RCC 7860 (cell line): ENCODE measurements around the gene ARHGEF5.
"Not testable (repeated sequence)": the region's sequence is repeated elsewhere in the genome, so short reads cannot be mapped to it uniquely, and the experiment has no call there.

ENCODE experiments used
- DNase-seq: peaks from one replicate; pipeline ENCODE4 v3.0.0-alpha.2; 2015; ENCODE audit warnings: low spot score
- FAIRE-seq: peaks from 2 replicates; lab custom pipeline; 2012; peaks lifted over from hg19 to GRCh38; lab: Jason Lieb, UNC

The ARHGEF5 gene

GRCh38 chr7:144355176-144355822 lies at the start of gene ARHGEF5:
TSS of gene ARHGEF5 (plus strand) at chr7:144355402. CDS start at chr7:144362670, 7,268 bp downstream.
- DNase-seq, FAIRE-seq: not testable (repeated sequence)

GRCh38 chr7:144309702-144310101 lies 45.5 kb upstream of the ARHGEF5 start:
- FAIRE-seq, DNase-seq: not testable (repeated sequence)

- not testable (repeated sequence) for DNase-seq, FAIRE-seq
Measured at GRCh38 chr7:144311218-144311617, 44.0 kb upstream of the ARHGEF5 start.

GRCh38 chr7:144311872-144312469 lies 43.2 kb upstream of the ARHGEF5 start, which contains the start of gene OR2A1:
TSS of gene OR2A1 (plus strand) at chr7:144312419. CDS start at chr7:144318125, 5,706 bp downstream.
- not testable (repeated sequence) for FAIRE-seq, DNase-seq

- DNase-seq, result not testable (repeated sequence)
- peak; percentile 21 for FAIRE-seq
Measured at GRCh38 chr7:144317537-144317936, 37.7 kb upstream of the ARHGEF5 start.

GRCh38 chr7:144319547-144319946 lies 35.7 kb upstream of the ARHGEF5 start:
- not testable (repeated sequence) for DNase-seq, FAIRE-seq

- not testable (repeated sequence) for DNase-seq
- FAIRE-seq, result peak; percentile 29
Measured at GRCh38 chr7:144321677-144322206, 33.5 kb upstream of the ARHGEF5 start.

- not testable (repeated sequence) for FAIRE-seq, DNase-seq
Measured at GRCh38 chr7:144323359-144323758, 31.8 kb upstream of the ARHGEF5 start.

GRCh38 chr7:144325868-144326267 lies 29.3 kb upstream of the ARHGEF5 start:
- not testable (repeated sequence) for FAIRE-seq, DNase-seq

- peak; percentile 4 for FAIRE-seq
- not testable (repeated sequence) for DNase-seq
Measured at GRCh38 chr7:144330044-144330443, 25.2 kb upstream of the ARHGEF5 start.

- FAIRE-seq, result peak; percentile 86
- DNase-seq, result not testable (repeated sequence)
Measured at GRCh38 chr7:144331221-144331995, 23.8 kb upstream of the ARHGEF5 start.

GRCh38 chr7:144331996-144332288 lies 23.3 kb upstream of the ARHGEF5 start:
- not testable (repeated sequence) for FAIRE-seq, DNase-seq

GRCh38 chr7:144348625-144349024 lies 6.6 kb upstream of the ARHGEF5 start:
- DNase-seq, FAIRE-seq: not testable (repeated sequence)

- not testable (repeated sequence) for FAIRE-seq, DNase-seq
Measured at GRCh38 chr7:144351667-144352066, 3.5 kb upstream of the ARHGEF5 start.

GRCh38 chr7:144356185-144356584 lies 983 bp downstream of the ARHGEF5 start:
- DNase-seq, FAIRE-seq: not testable (repeated sequence)

- not testable (repeated sequence) for FAIRE-seq, DNase-seq
Measured at GRCh38 chr7:144356860-144357259, 1.7 kb downstream of the ARHGEF5 start.

- DNase-seq, FAIRE-seq: not testable (repeated sequence)
Measured at GRCh38 chr7:144362061-144362460, 6.9 kb downstream of the ARHGEF5 start.

GRCh38 chr7:144365523-144365922 lies 10.3 kb downstream of the ARHGEF5 start:
- not testable (repeated sequence) for FAIRE-seq, DNase-seq

- FAIRE-seq, result not testable (repeated sequence)
Measured at GRCh38 chr7:144367250-144367649, 12.0 kb downstream of the ARHGEF5 start.

GRCh38 chr7:144369221-144369620 lies 14.0 kb downstream of the ARHGEF5 start:
- not testable (repeated sequence) for DNase-seq, FAIRE-seq

More at GRCh38 chr7:144367250-144367649, 12.0 kb downstream of the ARHGEF5 start:
- DNase-seq, result not testable (repeated sequence)

GRCh38 chr7:144378651-144379050 lies 23.4 kb downstream of the ARHGEF5 start:
- DNase-seq (peak; percentile 26), FAIRE-seq (no peak)
